ENCODE results near the gene LILRA6.

LILRA6 gene

GRCh38 chr19:54201172-54201701, 41.4 kb downstream of the LILRA6 start:
- TF ChIP-seq CTCF (IDR thresholded peaks at IDR 0.05), result no peak

- TF ChIP-seq CTCF (IDR thresholded peaks at IDR 0.05), result no peak
Observed at GRCh38 chr19:54199401-54199800, 43.2 kb downstream of the LILRA6 start.

GRCh38 chr19:54197121-54197520, 45.5 kb downstream of the LILRA6 start:
- TF ChIP-seq CTCF (IDR thresholded peaks at IDR 0.05), result no peak

GRCh38 chr19:54196536-54196935, 46.1 kb downstream of the LILRA6 start:
- TF ChIP-seq CTCF (IDR thresholded peaks at IDR 0.05), result no peak

GRCh38 chr19:54193011-54193410, 49.6 kb downstream of the LILRA6 start:
- TF ChIP-seq CTCF (IDR thresholded peaks at IDR 0.05), result no peak

GRCh38 chr19:54191811-54192453, 50.7 kb downstream of the LILRA6 start:
- TF ChIP-seq CTCF (IDR thresholded peaks at IDR 0.05), result no peak

- TF ChIP-seq CTCF (IDR thresholded peaks at IDR 0.05), result no peak
Observed at GRCh38 chr19:54191011-54191810, 51.4 kb downstream of the LILRA6 start, which contains the start of gene TSEN34. TSEN34 (plus strand) TSS chr19:54191308; CDS start chr19:54191365, 57 bp downstream.
